Measurements from ENCODE around the gene MS4A10. TPM values are rescaled to one million over a fixed set of nuclear protein-coding genes. Genes with fewer than 3 reads are reported as not detected.

MS4A10 gene
- under 1 TPM in 1 of 2 donors, not detected in 1; 0.45 TPM for total RNA-seq

GRCh38 chr11:60785136-60785535, at the start of gene MS4A10:
Gene MS4A10, plus strand, starts transcription at chr11:60785333. Its CDS starts 5,003 bp downstream, at chr11:60790336.
- WGBS = 43% methylated on average over 9 of the region's 9 CpGs

GRCh38 chr11:60739114-60739513, 46.0 kb upstream of the MS4A10 start:
- WGBS = 77% methylated on average over 7 of the region's 7 CpGs
- TF ChIP-seq CTCF (IDR thresholded peaks at IDR 0.05) (no peak), POLR2AphosphoS5 (IDR thresholded peaks at IDR 0.05) (no peak), POLR2A (IDR thresholded peaks at IDR 0.05) (no peak)
- H3K27ac ChIP-seq = no peak overlapping the region
- no peak overlapping the region for H3K4me3 ChIP-seq
- H3K4me1 ChIP-seq (replicated peaks) = no peaks in the 10 kb centered on the region
- no peaks in the 10 kb centered on the region for H3K36me3 ChIP-seq
- DNase-seq (ENCODE audit: low spot score) = no peak
- intact Hi-C loops (cut with DNase I) = no loop called here
- no peaks in the 10 kb centered on the region for H3K9me3 ChIP-seq
- no peaks in the 10 kb centered on the region for H3K27me3 ChIP-seq (replicated peaks; ENCODE audit: insufficient read depth)

More at GRCh38 chr11:60785136-60785535, at the start of gene MS4A10:
- H3K4me1 ChIP-seq (replicated peaks) = no peaks in the 10 kb centered on the region
- no peaks in the 10 kb centered on the region for H3K36me3 ChIP-seq
- no peak for DNase-seq (ENCODE audit: low spot score)
- intact Hi-C loops (cut with DNase I) = no loop called here
- no peak within 1 kb of the TSS for H3K27ac ChIP-seq
- H3K27me3 ChIP-seq (replicated peaks; ENCODE audit: insufficient read depth) = no peaks in the 10 kb centered on the region
- H3K4me3 ChIP-seq = no peak within 1 kb of the TSS
- H3K9me3 ChIP-seq = no peaks in the 10 kb centered on the region
- no peak for TF ChIP-seq POLR2AphosphoS5 (IDR thresholded peaks at IDR 0.05)

- H3K4me1 ChIP-seq (replicated peaks) = no peaks in the 10 kb centered on the region
- no peak for DNase-seq (ENCODE audit: low spot score)
- H3K9me3 ChIP-seq = no peaks in the 10 kb centered on the region
- no peaks in the 10 kb centered on the region for H3K27me3 ChIP-seq (replicated peaks; ENCODE audit: insufficient read depth)
- H3K27ac ChIP-seq = no peak overlapping the region
- no peaks in the 10 kb centered on the region for H3K36me3 ChIP-seq
- no peak overlapping the region for H3K4me3 ChIP-seq
- TF ChIP-seq POLR2A (IDR thresholded peaks at IDR 0.05) (no peak), POLR2AphosphoS5 (IDR thresholded peaks at IDR 0.05) (no peak), CTCF (IDR thresholded peaks at IDR 0.05) (no peak)
- intact Hi-C loops (cut with DNase I) = no loop called here
Observed at GRCh38 chr11:60740573-60740972, 44.6 kb upstream of the MS4A10 start.

- intact Hi-C loops (cut with DNase I) = no loop called here
- TF ChIP-seq POLR2A (IDR thresholded peaks at IDR 0.05) (no peak), CTCF (IDR thresholded peaks at IDR 0.05) (no peak), POLR2AphosphoS5 (IDR thresholded peaks at IDR 0.05) (no peak)
- H3K4me1 ChIP-seq (replicated peaks) = no peaks in the 10 kb centered on the region
- no peaks in the 10 kb centered on the region for H3K27me3 ChIP-seq (replicated peaks; ENCODE audit: insufficient read depth)
- H3K4me3 ChIP-seq = no peak overlapping the region
- H3K36me3 ChIP-seq = no peaks in the 10 kb centered on the region
- no peaks in the 10 kb centered on the region for H3K9me3 ChIP-seq
- WGBS = 87% methylated on average over 3 of the region's 3 CpGs
- DNase-seq (ENCODE audit: low spot score) = no peak
- no peak overlapping the region for H3K27ac ChIP-seq
Observed at GRCh38 chr11:60741421-60741820, 43.7 kb upstream of the MS4A10 start.

- TF ChIP-seq CTCF (IDR thresholded peaks at IDR 0.05) = no peak
- no peak for TF ChIP-seq POLR2AphosphoS5 (IDR thresholded peaks at IDR 0.05)
- no peak for TF ChIP-seq POLR2A (IDR thresholded peaks at IDR 0.05)
- Histone ChIP-seq H3K4me1 (replicated peaks) (no peaks in the 10 kb centered on the region), H3K9me3 (no peaks in the 10 kb centered on the region), H3K36me3 (no peaks in the 10 kb centered on the region), H3K4me3 (no peak overlapping the region), H3K27me3 (replicated peaks; ENCODE audit: insufficient read depth) (no peaks in the 10 kb centered on the region), H3K27ac (no peak overlapping the region)
- intact Hi-C loops (cut with DNase I) = no loop called here
- no peak for DNase-seq (ENCODE audit: low spot score)
- WGBS = 87% methylated on average over 1 of the region's 1 CpG
Observed at GRCh38 chr11:60743058-60743457, 42.1 kb upstream of the MS4A10 start.
